IgD-negative memory B cell (primary cell): ENCODE results near the gene WNT4. TPM values are rescaled to one million over a fixed set of nuclear protein-coding genes. Genes with fewer than 3 reads are reported as not detected.
"Not testable (repeated sequence)": the region's sequence is repeated elsewhere in the genome, so short reads cannot be mapped to it uniquely, and the experiment has no call there.

Experiments
- H3K27ac Mint-ChIP-seq, 3 donors: one replicate each; pipeline ENCODE4 v1.8.0; 2020 to 2022; ENCODE audit warnings: mild to moderate bottlenecking in 3 of 3, mixed read lengths in 3 of 3, moderate library complexity in 1 of 3
- H3K27me3 Mint-ChIP-seq: one replicate; pipeline ENCODE4 v1.8.0; 2021; ENCODE audit warnings: mixed read lengths
- H3K36me3 Mint-ChIP-seq: one replicate; pipeline ENCODE4 v1.8.0; 2020; ENCODE audit warnings: mild to moderate bottlenecking, mixed read lengths
- H3K4me1 Mint-ChIP-seq, 3 donors: one replicate each; pipeline ENCODE4 v1.8.0; 2020 to 2022; ENCODE audit warnings: mixed read lengths in 3 of 3, mild to moderate bottlenecking in 1 of 3
- H3K4me3 Mint-ChIP-seq, 4 donors: one replicate each; pipeline ENCODE4 v1.8.0; 2020 to 2022; ENCODE audit warnings: mild to moderate bottlenecking in 4 of 4, mixed read lengths in 4 of 4, moderate library complexity in 3 of 4
- H3K9me3 Mint-ChIP-seq, 3 donors: one replicate each; pipeline ENCODE4 v1.8.0; 2020 to 2021; ENCODE audit warnings: mixed read lengths in 3 of 3, mild to moderate bottlenecking in 1 of 3
- polyA plus RNA-seq: library from polyadenylated mRNA; unstranded; fragments of 300-500 nt; fragmentation: Illumina TruSeq; gene quantifications from one replicate; pipeline ENCODE4 v1.2.3, GENCODE V29; 2021

The WNT4 gene
- polyA plus RNA-seq, 1 donor from 2014 or later = not detected

- Mint-ChIP-seq H3K4me1 (peaks cover 40 to 42% (median 40%) of the 10 kb centered on the region in 3 donors), H3K4me3 (no peak overlapping the region)
Measured at GRCh38 chr1:22098752-22099151, 44.1 kb downstream of the WNT4 start.

DNA sequence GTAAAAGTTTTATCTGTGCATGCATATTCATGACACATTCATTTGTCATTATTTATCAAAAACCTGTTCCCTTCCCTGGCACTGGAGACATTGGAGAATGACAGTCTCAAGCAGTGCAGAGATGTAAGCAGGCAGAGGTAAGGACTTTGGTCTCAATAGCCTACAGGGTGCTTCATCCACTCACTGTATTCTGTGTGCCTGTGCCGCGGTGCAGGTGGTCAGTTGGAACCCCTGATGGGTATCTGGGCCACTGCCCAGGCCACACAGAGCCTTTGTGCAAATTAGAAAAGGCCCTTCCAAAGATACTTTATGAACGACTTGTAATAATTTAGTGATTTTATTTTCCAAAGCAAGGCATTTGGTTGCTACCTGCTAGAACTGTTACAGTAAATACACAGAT is 46.4 kb downstream of the WNT4 start:
- H3K9me3 Mint-ChIP-seq = no peaks in the 10 kb centered on the region
- peaks cover 41 to 46% (median 43%) of the 10 kb centered on the region in 3 donors for H3K4me1 Mint-ChIP-seq
- no peaks in the 10 kb centered on the region for H3K36me3 Mint-ChIP-seq
- peak overlapping the region in 2 of 3 donors; percentile 0 to 29 for H3K27ac Mint-ChIP-seq
- no peaks in the 10 kb centered on the region for H3K27me3 Mint-ChIP-seq
- H3K4me3 Mint-ChIP-seq = no peak overlapping the region

More at GRCh38 chr1:22098752-22099151, 44.1 kb downstream of the WNT4 start:
- Mint-ChIP-seq H3K9me3 (no peaks in the 10 kb centered on the region), H3K36me3 (no peaks in the 10 kb centered on the region), H3K27me3 (no peaks in the 10 kb centered on the region), H3K27ac (peak overlapping the region in 1 of 3 donors; percentile 53)

DNA sequence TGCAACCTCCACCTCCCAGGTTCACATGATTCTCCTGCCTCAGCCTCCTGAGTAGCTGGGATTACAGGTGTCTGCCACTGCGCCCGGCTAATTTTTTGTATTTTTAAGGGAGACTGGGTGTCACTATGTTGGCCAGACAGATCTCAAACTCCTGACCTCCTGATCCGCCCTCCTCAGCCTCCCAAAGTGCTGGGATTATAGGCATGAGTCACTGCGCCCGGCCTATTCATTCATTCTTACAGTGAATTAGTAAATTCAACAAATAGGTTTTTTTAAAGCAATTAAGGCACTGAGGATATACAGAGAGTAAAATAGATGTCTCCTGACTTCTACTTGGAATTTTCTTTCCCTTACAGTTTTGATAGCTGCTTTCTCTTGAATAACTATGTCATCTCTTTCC is 46.9 kb downstream of the WNT4 start:
- H3K4me3 Mint-ChIP-seq = no peak overlapping the region
- H3K36me3 Mint-ChIP-seq = no peaks in the 10 kb centered on the region
- H3K4me1 Mint-ChIP-seq = peaks cover 39 to 45% (median 39%) of the 10 kb centered on the region in 3 donors
- H3K9me3 Mint-ChIP-seq = no peaks in the 10 kb centered on the region
- peak overlapping the region in 1 of 3 donors; percentile 29 for H3K27ac Mint-ChIP-seq
- H3K27me3 Mint-ChIP-seq = no peaks in the 10 kb centered on the region

GRCh38 chr1:22093513-22093912 is 49.4 kb downstream of the WNT4 start:
- H3K9me3 Mint-ChIP-seq = no peaks in the 10 kb centered on the region
- H3K4me1 Mint-ChIP-seq = peaks cover 38 to 53% (median 49%) of the 10 kb centered on the region in 3 donors
- H3K36me3 Mint-ChIP-seq = no peaks in the 10 kb centered on the region
- H3K4me3 Mint-ChIP-seq = no peak overlapping the region
- H3K27ac Mint-ChIP-seq = peak overlapping the region in 2 of 3 donors; percentile 74 to 84
- H3K27me3 Mint-ChIP-seq = no peaks in the 10 kb centered on the region

GRCh38 chr1:22092026-22092768 is 50.7 kb downstream of the WNT4 start:
- H3K9me3 Mint-ChIP-seq, H3K27me3 Mint-ChIP-seq, H3K36me3 Mint-ChIP-seq: not testable (repeated sequence)
- peak overlapping the region in 3 of 4 donors; percentile 1 to 65 (median 63) for H3K4me3 Mint-ChIP-seq
- H3K4me1 Mint-ChIP-seq = peaks cover 44 to 60% (median 59%) of the 10 kb centered on the region in 3 donors
- peak overlapping the region; percentile 67 to 84 (median 74) for H3K27ac Mint-ChIP-seq

DNA sequence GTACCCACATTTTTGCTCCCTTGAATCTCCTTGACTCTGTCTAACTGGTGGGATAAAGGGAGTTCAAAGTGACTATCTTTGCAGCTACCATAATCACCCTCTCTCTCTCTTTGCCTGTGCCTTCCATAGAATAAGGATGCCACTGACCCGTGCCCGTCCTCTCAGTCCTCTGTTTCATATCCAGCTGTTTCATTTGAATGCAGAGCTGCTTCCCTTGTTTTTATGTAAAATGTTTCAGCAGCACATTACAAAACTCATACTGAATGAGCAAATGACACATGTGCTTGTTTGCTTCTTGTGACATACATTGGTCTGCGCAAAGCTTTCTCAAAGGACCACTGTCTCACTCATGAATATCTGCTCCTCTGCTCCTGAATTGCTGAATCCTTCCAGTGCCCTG is 52.0 kb downstream of the WNT4 start:
- H3K4me3 Mint-ChIP-seq = peak overlapping the region in 1 of 4 donors; percentile 34
- no peaks in the 10 kb centered on the region for H3K9me3 Mint-ChIP-seq
- H3K36me3 Mint-ChIP-seq = peaks cover 2% of the 10 kb centered on the region
- H3K4me1 Mint-ChIP-seq = peaks cover 50 to 67% (median 66%) of the 10 kb centered on the region in 3 donors
- peak overlapping the region; percentile 65 to 72 (median 70) for H3K27ac Mint-ChIP-seq
- no peaks in the 10 kb centered on the region for H3K27me3 Mint-ChIP-seq

GRCh38 chr1:22089787-22090186 is 53.1 kb downstream of the WNT4 start:
- Mint-ChIP-seq H3K9me3 (no peaks in the 10 kb centered on the region), H3K27ac (peak overlapping the region; percentile 65 to 90 (median 70)), H3K4me1 (peaks cover 55 to 70% (median 68%) of the 10 kb centered on the region in 3 donors), H3K36me3 (peaks cover 2% of the 10 kb centered on the region), H3K27me3 (no peaks in the 10 kb centered on the region), H3K4me3 (peak overlapping the region; percentile 25 to 76 (median 59))

DNA sequence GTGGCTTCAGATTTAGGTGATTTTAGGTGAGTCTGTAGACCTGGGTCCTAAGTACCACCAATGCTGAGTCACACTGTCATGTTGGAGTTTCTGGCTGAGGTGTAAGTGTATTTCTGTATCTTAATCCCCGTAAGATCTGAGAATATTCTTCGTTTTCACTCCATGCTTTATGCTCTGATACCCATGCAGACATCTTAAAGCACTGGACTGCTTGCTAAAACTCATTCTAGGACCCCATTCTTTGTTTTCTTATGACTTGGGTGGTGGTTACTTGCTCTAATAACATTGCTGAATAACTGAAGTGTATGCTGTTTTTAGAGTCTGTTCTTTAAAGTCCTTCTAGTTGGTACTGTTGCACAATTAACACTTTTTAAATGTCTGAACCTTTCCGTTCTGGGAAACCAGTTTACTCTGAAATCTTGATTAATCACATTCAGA is 53.7 kb downstream of the WNT4 start:
- H3K36me3 Mint-ChIP-seq = peaks cover 2% of the 10 kb centered on the region
- no peaks in the 10 kb centered on the region for H3K9me3 Mint-ChIP-seq
- peak overlapping the region in 2 of 3 donors; percentile 81 to 90 for H3K27ac Mint-ChIP-seq
- peaks cover 60 to 71% (median 68%) of the 10 kb centered on the region in 3 donors for H3K4me1 Mint-ChIP-seq
- H3K27me3 Mint-ChIP-seq = no peaks in the 10 kb centered on the region
- H3K4me3 Mint-ChIP-seq = peak overlapping the region in 2 of 4 donors; percentile 49 to 68

GRCh38 chr1:22088331-22088730 is 54.6 kb downstream of the WNT4 start:
- peak overlapping the region in 2 of 4 donors; percentile 7 to 17 for H3K4me3 Mint-ChIP-seq
- H3K9me3 Mint-ChIP-seq = no peaks in the 10 kb centered on the region
- peak overlapping the region in 1 of 3 donors; percentile 26 for H3K27ac Mint-ChIP-seq
- peaks cover 3% of the 10 kb centered on the region for H3K36me3 Mint-ChIP-seq
- no peaks in the 10 kb centered on the region for H3K27me3 Mint-ChIP-seq
- peaks cover 62 to 72% (median 67%) of the 10 kb centered on the region in 3 donors for H3K4me1 Mint-ChIP-seq

GRCh38 chr1:22080191-22080590 is 62.7 kb downstream of the WNT4 start:
- Mint-ChIP-seq H3K36me3 (peaks cover 9% of the 10 kb centered on the region), H3K27ac (peak overlapping the region in 2 of 3 donors; percentile 73 to 90), H3K27me3 (no peaks in the 10 kb centered on the region), H3K4me1 (peaks cover 54 to 70% (median 59%) of the 10 kb centered on the region in 3 donors), H3K9me3 (no peaks in the 10 kb centered on the region), H3K4me3 (peak overlapping the region in 1 of 4 donors; percentile 32)

- Mint-ChIP-seq H3K36me3 (peaks cover 8% of the 10 kb centered on the region), H3K9me3 (no peaks in the 10 kb centered on the region), H3K27ac (peak overlapping the region in 2 of 3 donors; percentile 13 to 77), H3K27me3 (no peaks in the 10 kb centered on the region), H3K4me1 (peaks cover 56 to 64% (median 63%) of the 10 kb centered on the region in 3 donors), H3K4me3 (peak overlapping the region in 2 of 4 donors; percentile 16 to 56)
Measured at GRCh38 chr1:22078133-22078532, 64.8 kb downstream of the WNT4 start.

DNA sequence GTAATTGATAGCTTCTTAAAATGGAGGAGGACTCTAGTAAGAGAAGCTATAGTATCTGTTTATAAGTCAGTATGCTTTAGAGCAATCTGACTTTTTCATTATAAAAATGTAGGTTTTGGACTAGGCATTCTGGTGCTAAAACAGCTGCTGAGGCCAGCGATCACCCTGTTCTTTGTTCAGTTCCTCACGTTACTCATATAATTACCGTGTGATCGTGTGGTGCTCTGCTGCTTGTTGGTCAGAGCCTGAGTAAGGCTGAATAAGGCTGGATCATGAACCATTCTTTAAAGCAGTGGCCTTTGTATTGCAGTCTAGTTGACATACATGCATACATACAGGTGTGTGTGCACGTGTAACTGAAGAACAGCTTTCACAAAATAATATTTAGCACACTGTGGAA is 65.2 kb downstream of the WNT4 start:
- peak overlapping the region in 2 of 4 donors; percentile 16 to 53 for H3K4me3 Mint-ChIP-seq
- H3K27me3 Mint-ChIP-seq = no peaks in the 10 kb centered on the region
- peak overlapping the region in 2 of 3 donors; percentile 13 to 14 for H3K27ac Mint-ChIP-seq
- H3K4me1 Mint-ChIP-seq = peaks cover 58 to 67% (median 63%) of the 10 kb centered on the region in 3 donors
- peaks cover 8% of the 10 kb centered on the region for H3K36me3 Mint-ChIP-seq
- no peaks in the 10 kb centered on the region for H3K9me3 Mint-ChIP-seq

- H3K27ac Mint-ChIP-seq = peak overlapping the region; percentile 40 to 93 (median 70)
- H3K9me3 Mint-ChIP-seq = no peaks in the 10 kb centered on the region
- peaks cover 10% of the 10 kb centered on the region for H3K36me3 Mint-ChIP-seq
- H3K4me1 Mint-ChIP-seq = peaks cover 62 to 70% (median 62%) of the 10 kb centered on the region in 3 donors
- no peaks in the 10 kb centered on the region for H3K27me3 Mint-ChIP-seq
- peak overlapping the region; percentile 61 to 79 (median 72) for H3K4me3 Mint-ChIP-seq
Measured at GRCh38 chr1:22076346-22076745, 66.6 kb downstream of the WNT4 start.

GRCh38 chr1:22075718-22076117 is 67.2 kb downstream of the WNT4 start:
- H3K9me3 Mint-ChIP-seq = no peaks in the 10 kb centered on the region
- peaks cover 60 to 68% (median 62%) of the 10 kb centered on the region in 3 donors for H3K4me1 Mint-ChIP-seq
- H3K27me3 Mint-ChIP-seq = no peaks in the 10 kb centered on the region
- peak overlapping the region; percentile 40 to 93 (median 70) for H3K27ac Mint-ChIP-seq
- H3K4me3 Mint-ChIP-seq = peak overlapping the region; percentile 61 to 79 (median 72)
- peaks cover 10% of the 10 kb centered on the region for H3K36me3 Mint-ChIP-seq

DNA sequence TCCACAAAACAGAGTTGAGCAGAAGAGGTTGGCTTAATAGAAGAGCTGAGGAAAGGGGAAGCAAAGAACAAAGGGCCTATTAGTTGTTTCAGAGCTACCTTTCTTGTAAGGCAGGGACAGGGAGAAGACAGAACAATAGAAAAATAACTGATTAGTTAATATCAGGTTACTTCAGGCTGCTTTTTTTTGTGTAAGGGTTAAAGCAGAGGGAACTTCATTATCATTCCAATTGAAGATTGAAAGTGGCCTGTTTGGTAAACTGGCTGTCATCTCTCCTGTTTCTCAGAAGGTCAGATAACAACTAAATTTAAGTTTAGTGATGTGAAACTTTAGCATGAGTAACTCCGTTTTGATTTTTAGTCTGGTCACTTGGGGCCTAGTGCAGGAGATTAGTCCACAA is 68.1 kb downstream of the WNT4 start:
- Mint-ChIP-seq H3K9me3 (no peaks in the 10 kb centered on the region), H3K36me3 (peaks cover 9% of the 10 kb centered on the region), H3K4me3 (peak overlapping the region; percentile 6 to 84 (median 56)), H3K27me3 (no peaks in the 10 kb centered on the region), H3K27ac (peak overlapping the region; percentile 11 to 85 (median 48)), H3K4me1 (peaks cover 57 to 68% (median 60%) of the 10 kb centered on the region in 3 donors)
